ENCODE measurements around the gene CNOT11. TPM values are rescaled to one million over a fixed set of nuclear protein-coding genes. Genes with fewer than 3 reads are reported as not detected.
A peak's percentile ranks its signal among the peaks of the same experiment; 100 is the strongest.

Gene CNOT11
- total RNA-seq, 6 experiments from 2014 or later: 38.1 to 53.8 (median 43.0) TPM

DNA sequence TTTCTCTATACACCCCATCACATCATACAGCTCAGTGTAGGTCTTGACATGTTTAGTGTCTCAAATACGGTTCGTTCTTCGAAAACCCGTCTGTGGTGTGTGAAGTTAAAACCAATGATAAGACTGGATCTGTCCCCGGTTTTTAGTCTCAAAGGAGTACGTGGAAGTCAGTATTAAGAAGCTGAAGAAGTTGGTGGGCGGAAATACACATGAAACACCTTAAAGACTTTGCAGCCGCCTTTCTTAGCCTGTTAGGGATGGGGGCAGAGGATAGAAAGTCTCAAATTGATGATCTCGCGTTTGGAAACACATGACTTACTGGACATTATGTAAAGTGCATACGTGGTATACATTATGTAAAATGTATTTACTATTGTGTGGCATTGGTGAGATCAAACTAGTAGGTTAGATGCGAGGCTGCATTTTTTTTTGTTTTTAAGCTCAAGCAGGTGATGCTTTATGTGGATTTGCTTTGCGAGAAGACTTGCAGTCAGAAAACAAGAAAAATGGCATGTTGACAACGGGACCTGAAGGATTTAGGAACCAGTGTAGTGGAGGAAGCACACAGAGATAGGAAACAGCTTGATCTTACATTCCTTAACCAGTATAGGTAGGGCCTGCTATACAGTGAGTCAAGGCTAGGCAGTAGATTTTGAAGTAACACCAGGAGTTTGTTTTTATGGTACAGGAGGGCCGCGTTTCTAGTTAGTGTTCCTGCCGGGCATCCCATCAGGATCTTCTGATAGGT lies 1.2 kb downstream of the CNOT11 start:
- Mint-ChIP-seq H3K4me1 (ENCODE audit: low read depth) (peaks cover 51% of the 10 kb centered on the region), H3K27ac (peak overlapping the region; percentile 94), H3K9me3 (no peaks in the 10 kb centered on the region), H3K36me3 (ENCODE audit: low read depth) (peaks cover 17% of the 10 kb centered on the region), H3K4me3 (peak overlapping the region; percentile 99), H3K27me3 (ENCODE audit: insufficient read depth) (no peaks in the 10 kb centered on the region; the same call in 1 of the 2 replicates)
- no peak for DNase-seq
- TF ChIP-seq, protein P1, sequence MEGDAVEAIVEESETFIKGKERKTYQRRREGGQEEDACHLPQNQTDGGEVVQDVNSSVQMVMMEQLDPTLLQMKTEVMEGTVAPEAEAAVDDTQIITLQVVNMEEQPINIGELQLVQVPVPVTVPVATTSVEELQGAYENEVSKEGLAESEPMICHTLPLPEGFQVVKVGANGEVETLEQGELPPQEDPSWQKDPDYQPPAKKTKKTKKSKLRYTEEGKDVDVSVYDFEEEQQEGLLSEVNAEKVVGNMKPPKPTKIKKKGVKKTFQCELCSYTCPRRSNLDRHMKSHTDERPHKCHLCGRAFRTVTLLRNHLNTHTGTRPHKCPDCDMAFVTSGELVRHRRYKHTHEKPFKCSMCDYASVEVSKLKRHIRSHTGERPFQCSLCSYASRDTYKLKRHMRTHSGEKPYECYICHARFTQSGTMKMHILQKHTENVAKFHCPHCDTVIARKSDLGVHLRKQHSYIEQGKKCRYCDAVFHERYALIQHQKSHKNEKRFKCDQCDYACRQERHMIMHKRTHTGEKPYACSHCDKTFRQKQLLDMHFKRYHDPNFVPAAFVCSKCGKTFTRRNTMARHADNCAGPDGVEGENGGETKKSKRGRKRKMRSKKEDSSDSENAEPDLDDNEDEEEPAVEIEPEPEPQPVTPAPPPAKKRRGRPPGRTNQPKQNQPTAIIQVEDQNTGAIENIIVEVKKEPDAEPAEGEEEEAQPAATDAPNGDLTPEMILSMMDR (IDR thresholded peaks at IDR 0.05): no peak

DNA sequence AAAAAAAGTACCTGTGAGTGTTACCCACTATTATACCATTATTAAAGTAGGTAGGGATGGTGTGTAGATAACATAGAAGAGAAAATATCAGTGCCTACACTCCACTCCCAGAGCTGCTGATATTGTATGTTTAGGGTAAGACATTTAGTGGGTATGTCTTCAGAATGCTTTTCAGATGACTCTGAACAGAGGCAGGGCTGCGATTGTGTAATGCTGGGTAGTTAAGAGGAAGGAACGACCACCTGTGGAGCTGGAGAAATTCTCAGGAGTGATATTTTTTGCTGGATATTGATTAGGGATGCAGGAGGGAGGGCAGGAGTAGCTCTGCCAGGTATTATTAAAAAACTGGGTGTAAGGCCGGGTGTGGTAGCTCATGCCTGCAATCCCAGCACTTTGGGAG lies 2.8 kb downstream of the CNOT11 start:
- H3K27ac Mint-ChIP-seq: peak overlapping the region; percentile 51; the same call in 1 of the 2 replicates
- TF ChIP-seq, protein P1 (IDR thresholded peaks at IDR 0.05): no peak
- no peaks in the 10 kb centered on the region; the same call in 1 of the 2 replicates for H3K27me3 Mint-ChIP-seq (ENCODE audit: insufficient read depth)
- peak overlapping the region; percentile 26; the same call in 1 of the 2 replicates for H3K4me3 Mint-ChIP-seq
- peaks cover 21% of the 10 kb centered on the region for H3K36me3 Mint-ChIP-seq (ENCODE audit: low read depth)
- no peaks in the 10 kb centered on the region for H3K9me3 Mint-ChIP-seq
- DNase-seq: no peak
- H3K4me1 Mint-ChIP-seq (ENCODE audit: low read depth): peaks cover 45% of the 10 kb centered on the region

DNA sequence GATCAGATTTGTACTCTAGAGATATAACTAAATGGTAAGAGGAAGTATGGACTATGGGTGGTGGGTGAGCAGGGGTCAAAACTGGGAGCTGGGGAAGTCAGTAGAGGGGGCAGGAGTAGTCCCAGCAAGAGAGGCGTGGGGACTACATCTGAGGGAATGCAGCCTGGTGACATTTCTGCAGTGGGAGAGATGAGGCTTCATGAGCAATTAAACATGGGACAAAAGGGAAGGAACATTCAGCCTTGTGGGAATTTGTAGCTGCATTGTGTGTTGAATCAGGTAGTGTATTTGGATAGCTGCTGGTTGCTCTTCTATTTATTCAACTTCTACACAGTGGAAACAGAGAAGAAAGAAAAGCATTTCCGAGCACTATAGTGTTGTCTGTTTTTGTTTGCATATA lies 3.6 kb downstream of the CNOT11 start:
- peaks cover 21% of the 10 kb centered on the region for H3K36me3 Mint-ChIP-seq (ENCODE audit: low read depth)
- H3K27ac Mint-ChIP-seq: no peak overlapping the region; the same call in 1 of the 2 replicates
- H3K9me3 Mint-ChIP-seq: no peaks in the 10 kb centered on the region
- peaks cover 40% of the 10 kb centered on the region for H3K4me1 Mint-ChIP-seq (ENCODE audit: low read depth)
- TF ChIP-seq, protein P1 (IDR thresholded peaks at IDR 0.05): no peak
- H3K27me3 Mint-ChIP-seq (ENCODE audit: insufficient read depth): no peaks in the 10 kb centered on the region; the same call in 1 of the 2 replicates
- H3K4me3 Mint-ChIP-seq: no peak overlapping the region
- DNase-seq: no peak

DNA sequence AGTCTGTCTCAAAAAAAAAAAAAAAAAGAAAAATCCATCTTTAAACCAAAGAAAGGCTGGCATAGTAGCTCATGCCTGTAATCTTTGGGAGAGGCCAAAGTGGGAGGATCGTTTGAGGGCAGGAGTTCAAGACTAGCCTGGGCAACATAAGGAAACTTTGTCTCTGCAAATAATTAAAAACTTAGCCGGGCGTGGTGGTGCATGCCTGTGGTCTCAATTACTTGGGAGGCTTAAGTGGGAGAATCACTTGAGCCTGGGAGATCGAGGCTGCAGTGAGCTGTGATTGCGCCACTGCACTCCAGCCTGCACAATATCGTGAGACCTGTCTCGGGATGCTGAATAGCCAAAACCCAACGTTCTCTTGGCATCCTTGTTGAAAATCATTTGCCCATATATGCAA lies 6.1 kb downstream of the CNOT11 start:
- Mint-ChIP-seq H3K27ac (no peak overlapping the region), H3K9me3 (no peaks in the 10 kb centered on the region), H3K4me1 (ENCODE audit: low read depth) (peaks cover 27% of the 10 kb centered on the region), H3K36me3 (ENCODE audit: low read depth) (peaks cover 26% of the 10 kb centered on the region), H3K27me3 (ENCODE audit: insufficient read depth) (no peaks in the 10 kb centered on the region), H3K4me3 (no peak overlapping the region)
- TF ChIP-seq, protein P1 (IDR thresholded peaks at IDR 0.05): no peak
- DNase-seq: no peak

DNA sequence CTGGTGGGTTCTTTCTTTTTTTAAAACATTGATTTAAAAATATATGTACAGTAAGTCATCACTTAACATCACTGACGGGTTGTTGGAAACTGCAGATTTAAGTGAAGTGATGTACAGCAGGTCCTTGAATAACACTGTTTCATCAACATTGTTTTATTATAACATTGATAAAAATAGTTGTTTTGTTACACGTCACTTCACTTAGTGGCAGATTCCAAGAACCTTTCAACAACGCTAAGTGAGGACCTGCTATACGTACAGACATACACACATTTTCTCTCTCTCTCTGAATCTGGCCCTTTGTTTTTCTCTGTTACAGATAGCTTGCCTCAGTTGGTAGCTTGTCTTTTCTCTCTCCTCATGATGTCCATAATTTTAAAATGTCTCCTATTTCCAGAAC lies 9.5 kb downstream of the CNOT11 start:
- Mint-ChIP-seq H3K4me3 (no peak overlapping the region), H3K9me3 (no peaks in the 10 kb centered on the region), H3K36me3 (ENCODE audit: low read depth) (peaks cover 38% of the 10 kb centered on the region), H3K27me3 (ENCODE audit: insufficient read depth) (no peaks in the 10 kb centered on the region), H3K4me1 (ENCODE audit: low read depth) (no peaks in the 10 kb centered on the region), H3K27ac (no peak overlapping the region)
- DNase-seq: no peak
- TF ChIP-seq, protein P1 (IDR thresholded peaks at IDR 0.05): no peak

All from HFFc6 (cell line).